CD14-positive monocyte (primary cell): Measurements from ENCODE around the gene CCDC142. TPM values are rescaled to one million over a fixed set of nuclear protein-coding genes. Genes with fewer than 3 reads are reported as not detected.

Experiments
- DNase-seq, 3 donors: peaks; one replicate each; pipeline ENCODE4 v3.0.0-alpha.2; 2011 to 2022
- H2AFZ ChIP-seq: 2 replicates; pipeline ENCODE4 v1.6.0; 2012; ENCODE audit warnings: mild to moderate bottlenecking, low read depth, low read length, inconsistent platforms; ENCODE audit not compliant: insufficient read depth, poor library complexity, severe bottlenecking
- H3K27ac ChIP-seq, 2 donors: 1 replicate in 1 of 2; 2 replicates in 1 of 2; pipeline ENCODE4 v1.5.1; 2012 to 2013; ENCODE audit warnings: low read length in 2 of 2, control low read depth in 1 of 2, inconsistent platforms in 1 of 2, low read depth in 1 of 2, mild to moderate bottlenecking in 1 of 2
- H3K27me3 ChIP-seq, 2 donors: one replicate each; pipeline versions ENCODE4 v1.6.0 to v1.6.1; 2011 to 2013; ENCODE audit warnings: low read length in 2 of 2; ENCODE audit not compliant: control insufficient read depth in 2 of 2, insufficient read depth in 2 of 2
- H3K36me3 ChIP-seq, 2 donors: replicated peaks in 1 of 2; 1 replicate in 1 of 2; 2 replicates in 1 of 2; pipeline versions ENCODE4 v1.5.1 to v1.6.1; 2012 to 2013; ENCODE audit warnings: low read length in 2 of 2, control low read depth in 1 of 2, inconsistent platforms in 1 of 2, mild to moderate bottlenecking in 1 of 2; ENCODE audit not compliant: insufficient read depth in 2 of 2, control insufficient read depth in 1 of 2
- H3K4me1 ChIP-seq, 2 donors: 1 replicate in 1 of 2; 2 replicates in 1 of 2; pipeline versions ENCODE4 v1.5.1 to v1.6.1; 2012 to 2013; ENCODE audit warnings: low read length in 2 of 2, control low read depth in 1 of 2, inconsistent platforms in 1 of 2, mild to moderate bottlenecking in 1 of 2, moderate library complexity in 1 of 2; ENCODE audit not compliant: insufficient read depth in 2 of 2, control insufficient read depth in 1 of 2
- H3K4me2 ChIP-seq: replicated peaks from 2 replicates; pipeline ENCODE3; 2012; ENCODE audit warnings: low read length, moderate library complexity, mild to moderate bottlenecking; ENCODE audit not compliant: poor library complexity, severe bottlenecking; ENCODE audit errors: extremely low read depth
- H3K4me3 ChIP-seq, 3 experiments: fragments of 200-600 bp in 1 of 3; sonication (generic) in 1 of 3; replicated peaks in 1 of 3; 1 replicate in 2 of 3; 2 replicates in 1 of 3; pipeline ENCODE4 v1.5.1; 2011 to 2013; ENCODE audit warnings: low read length in 3 of 3, mild to moderate bottlenecking in 3 of 3, control low read depth in 2 of 3, low read depth in 2 of 3, inconsistent platforms in 1 of 3, moderate library complexity in 1 of 3
- H3K79me2 ChIP-seq: 2 replicates; pipeline ENCODE4 v1.6.0; 2012; ENCODE audit warnings: mild to moderate bottlenecking, control low read depth, inconsistent platforms, low read length, moderate library complexity; ENCODE audit not compliant: insufficient read depth
- H3K9ac ChIP-seq: 2 replicates; pipeline ENCODE4 v1.6.0; 2017; ENCODE audit warnings: low read length, mild to moderate bottlenecking; ENCODE audit not compliant: insufficient read depth, poor library complexity, severe bottlenecking
- H3K9me3 ChIP-seq, 2 donors: replicated peaks in 1 of 2; 1 replicate in 1 of 2; 2 replicates in 1 of 2; pipeline versions ENCODE4 v1.5.1 to v1.6.1; 2012 to 2013; ENCODE audit warnings: low read length in 2 of 2, control low read depth in 1 of 2; ENCODE audit not compliant: control insufficient read depth in 1 of 2, insufficient read depth in 1 of 2
- H4K20me1 ChIP-seq: 2 replicates; pipeline ENCODE4 v1.6.0; 2012; ENCODE audit warnings: mild to moderate bottlenecking, low read length, control low read depth, moderate library complexity; ENCODE audit not compliant: insufficient read depth
- H3K27ac Mint-ChIP-seq, 7 donors: one replicate each; pipeline ENCODE4 v1.8.0; 2020; ENCODE audit warnings: mild to moderate bottlenecking in 7 of 7, mixed read lengths in 7 of 7, moderate library complexity in 6 of 7, inconsistent platforms in 2 of 7
- H3K27me3 Mint-ChIP-seq, 3 donors: one replicate each; pipeline ENCODE4 v1.8.0; 2021 to 2022; ENCODE audit warnings: low read depth in 3 of 3, mild to moderate bottlenecking in 3 of 3, mixed read lengths in 3 of 3, moderate library complexity in 3 of 3, inconsistent platforms in 1 of 3
- H3K36me3 Mint-ChIP-seq, 2 donors: one replicate each; pipeline ENCODE4 v1.8.0; 2020; ENCODE audit warnings: mixed read lengths in 2 of 2, inconsistent platforms in 1 of 2, mild to moderate bottlenecking in 1 of 2
- H3K4me1 Mint-ChIP-seq: one replicate; pipeline ENCODE4 v1.8.0; 2020; ENCODE audit warnings: mild to moderate bottlenecking, mixed read lengths
- H3K4me3 Mint-ChIP-seq, 2 donors: one replicate each; pipeline ENCODE4 v1.8.0; 2020; ENCODE audit warnings: mild to moderate bottlenecking in 2 of 2, mixed read lengths in 2 of 2, moderate library complexity in 1 of 2
- H3K9me3 Mint-ChIP-seq, 7 donors: one replicate each; pipeline ENCODE4 v1.8.0; 2020 to 2022; ENCODE audit warnings: mixed read lengths in 7 of 7, mild to moderate bottlenecking in 6 of 7, moderate library complexity in 6 of 7, inconsistent platforms in 2 of 7
- WGBS: methylation state at CpG from one replicate; pipeline ENCODE4 v1.1.5; 2013; ENCODE audit warnings: missing lambda C conversion rate; ENCODE audit not compliant: insufficient coverage; 5-methylcytosine and 5-hydroxymethylcytosine counted together
- intact Hi-C, 2 donors: fragments of 100-400 bp; cut with micrococcal nuclease; formaldehyde crosslinking; loops; one replicate each; pipeline versions ENCODE4 v1.15.0 to v1.15.1; 2023
- polyA plus RNA-seq, 3 donors: library from polyadenylated mRNA; depleted of rRNA in 1 of 3; unstranded in 2 of 3; stranded (reverse) in 1 of 3; fragments of 300-500 nt in 2 of 3; fragments of >200 nt in 1 of 3; fragmentation: Illumina TruSeq in 2 of 3; gene quantifications; 1 replicate in 2 of 3; 2 replicates in 1 of 3; pipeline ENCODE4 v1.2.3, GENCODE V29; 2012 to 2021
- TF ChIP-seq, protein P1 (sequence below): fragments of 200-600 bp; IDR thresholded peaks from one replicate; pipeline ENCODE4 v1.8.0; 2022; ENCODE audit warnings: antibody characterized with exemption, mild to moderate bottlenecking

CCDC142 gene
- polyA plus RNA-seq, 3 donors: 2.2 to 15.8 (median 3.7) TPM

DNA sequence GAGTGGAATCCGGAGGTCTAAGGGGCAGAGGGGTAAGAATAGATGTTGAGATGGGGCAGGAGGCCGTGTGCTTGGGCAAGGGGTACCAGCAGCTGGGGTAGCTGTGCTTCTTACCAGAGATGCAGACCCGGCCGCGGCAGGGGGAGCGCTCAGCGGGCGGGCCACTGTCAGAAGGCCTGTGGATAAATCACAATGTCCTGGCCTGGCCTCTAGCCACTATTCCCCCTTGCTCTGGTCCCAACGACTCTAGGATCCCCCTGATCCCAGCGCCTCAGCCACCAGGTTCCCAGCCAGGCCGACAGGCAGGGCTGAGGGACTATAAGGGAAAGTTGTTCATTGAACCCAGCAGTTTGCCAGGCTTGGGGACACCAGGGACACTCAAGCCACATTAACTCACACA, 52.3 kb downstream of the CCDC142 start:
- TF ChIP-seq, protein P1, sequence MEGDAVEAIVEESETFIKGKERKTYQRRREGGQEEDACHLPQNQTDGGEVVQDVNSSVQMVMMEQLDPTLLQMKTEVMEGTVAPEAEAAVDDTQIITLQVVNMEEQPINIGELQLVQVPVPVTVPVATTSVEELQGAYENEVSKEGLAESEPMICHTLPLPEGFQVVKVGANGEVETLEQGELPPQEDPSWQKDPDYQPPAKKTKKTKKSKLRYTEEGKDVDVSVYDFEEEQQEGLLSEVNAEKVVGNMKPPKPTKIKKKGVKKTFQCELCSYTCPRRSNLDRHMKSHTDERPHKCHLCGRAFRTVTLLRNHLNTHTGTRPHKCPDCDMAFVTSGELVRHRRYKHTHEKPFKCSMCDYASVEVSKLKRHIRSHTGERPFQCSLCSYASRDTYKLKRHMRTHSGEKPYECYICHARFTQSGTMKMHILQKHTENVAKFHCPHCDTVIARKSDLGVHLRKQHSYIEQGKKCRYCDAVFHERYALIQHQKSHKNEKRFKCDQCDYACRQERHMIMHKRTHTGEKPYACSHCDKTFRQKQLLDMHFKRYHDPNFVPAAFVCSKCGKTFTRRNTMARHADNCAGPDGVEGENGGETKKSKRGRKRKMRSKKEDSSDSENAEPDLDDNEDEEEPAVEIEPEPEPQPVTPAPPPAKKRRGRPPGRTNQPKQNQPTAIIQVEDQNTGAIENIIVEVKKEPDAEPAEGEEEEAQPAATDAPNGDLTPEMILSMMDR: no peak
- H3K27me3 Mint-ChIP-seq: peaks cover 0 to 4% (median 2%) of the 10 kb centered on the region in 3 donors
- DNase-seq: no peak
- no peak overlapping the region for H3K4me3 ChIP-seq
- H3K27ac ChIP-seq: no peak overlapping the region
- no peaks in the 10 kb centered on the region for H3K4me1 Mint-ChIP-seq
- no peaks in the 10 kb centered on the region for H3K27me3 ChIP-seq
- H3K4me2 ChIP-seq: no peak overlapping the region
- H3K79me2 ChIP-seq: no peaks in the 10 kb centered on the region
- H3K36me3 Mint-ChIP-seq: peaks cover 0 to under 1% of the 10 kb centered on the region in 2 donors
- no peak overlapping the region for H3K4me3 Mint-ChIP-seq
- WGBS: 86% methylated on average over 3 of the region's 11 CpGs
- H3K36me3 ChIP-seq: no peaks in the 10 kb centered on the region
- intact Hi-C loops: no loop called here
- no peaks in the 10 kb centered on the region for H3K9me3 Mint-ChIP-seq
- H3K9me3 ChIP-seq: no peaks in the 10 kb centered on the region
- no peak overlapping the region for H3K27ac Mint-ChIP-seq
- no peaks in the 10 kb centered on the region for H4K20me1 ChIP-seq
- no peaks in the 10 kb centered on the region for H3K4me1 ChIP-seq
- H2AFZ ChIP-seq: no peak overlapping the region
- H3K9ac ChIP-seq: no peak overlapping the region

DNA sequence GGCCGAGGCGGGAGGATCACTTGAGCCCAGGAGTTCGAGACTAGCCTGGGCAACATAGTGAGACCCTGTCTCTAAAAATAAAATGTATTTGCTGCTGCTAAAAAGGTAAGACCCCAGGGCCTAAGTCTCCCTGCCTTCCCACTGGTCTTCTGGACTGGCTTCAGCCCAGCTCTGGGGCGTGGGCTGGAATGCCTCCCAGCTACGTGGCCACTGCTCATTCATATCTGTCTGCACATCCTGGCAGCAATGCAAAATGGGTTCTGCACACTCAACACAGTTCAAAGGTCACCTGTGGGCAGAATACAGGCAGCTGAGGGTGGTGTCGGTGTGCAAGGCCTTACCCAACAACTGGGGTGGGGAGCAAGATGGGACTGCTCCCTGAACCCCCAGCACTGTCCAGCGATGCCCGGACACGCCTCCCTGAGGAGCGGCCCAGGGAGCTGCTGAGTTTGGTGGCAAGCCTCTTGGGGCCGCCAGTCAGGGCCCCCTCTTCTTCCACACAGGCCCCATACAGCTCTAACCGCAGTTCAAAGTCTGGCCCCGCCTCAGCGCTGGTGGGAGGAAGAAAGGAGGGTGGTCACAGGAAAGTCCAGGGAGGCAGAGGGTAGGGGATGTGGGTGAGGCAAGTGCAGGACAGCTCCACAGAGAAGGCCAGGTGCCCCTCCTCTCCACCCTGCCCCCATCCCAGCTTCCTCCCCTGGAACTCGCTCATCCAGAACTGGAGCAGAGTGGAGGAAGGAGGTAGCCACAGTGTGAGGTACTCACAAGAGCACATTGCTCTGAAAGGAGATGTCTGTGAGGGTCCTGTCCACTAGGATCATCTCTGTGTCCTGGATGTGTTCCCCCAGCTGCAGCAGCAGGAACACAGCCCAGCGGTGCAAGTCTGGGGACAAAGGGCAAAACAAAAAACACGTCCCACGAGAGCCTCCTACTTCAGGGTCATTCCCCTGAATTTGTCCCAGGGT, 53.0 kb downstream of the CCDC142 start:
- no peak overlapping the region for H3K4me2 ChIP-seq
- Mint-ChIP-seq H3K36me3 (peaks cover 0 to 3% of the 10 kb centered on the region in 2 donors), H3K27me3 (peaks cover 0 to 5% (median 2%) of the 10 kb centered on the region in 3 donors), H3K4me1 (no peaks in the 10 kb centered on the region), H3K27ac (peak overlapping the region in 2 of 7 donors; percentile 5 to 21), H3K4me3 (no peak overlapping the region), H3K9me3 (no peaks in the 10 kb centered on the region)
- H3K27me3 ChIP-seq: no peaks in the 10 kb centered on the region
- no peak overlapping the region for H2AFZ ChIP-seq
- H3K4me3 ChIP-seq: no peak overlapping the region
- H3K36me3 ChIP-seq: no peaks in the 10 kb centered on the region
- DNase-seq: no peak
- intact Hi-C loops: no loop called here
- no peaks in the 10 kb centered on the region for H3K4me1 ChIP-seq
- H3K9ac ChIP-seq: no peak overlapping the region
- H3K27ac ChIP-seq: no peak overlapping the region
- TF ChIP-seq, protein P1: no peak
- no peaks in the 10 kb centered on the region for H4K20me1 ChIP-seq
- no peaks in the 10 kb centered on the region for H3K9me3 ChIP-seq
- 94% methylated on average over 12 of the region's 18 CpGs for WGBS
- H3K79me2 ChIP-seq: no peaks in the 10 kb centered on the region
